ENCODE results near the gene ASTL.

Gene ASTL

DNA sequence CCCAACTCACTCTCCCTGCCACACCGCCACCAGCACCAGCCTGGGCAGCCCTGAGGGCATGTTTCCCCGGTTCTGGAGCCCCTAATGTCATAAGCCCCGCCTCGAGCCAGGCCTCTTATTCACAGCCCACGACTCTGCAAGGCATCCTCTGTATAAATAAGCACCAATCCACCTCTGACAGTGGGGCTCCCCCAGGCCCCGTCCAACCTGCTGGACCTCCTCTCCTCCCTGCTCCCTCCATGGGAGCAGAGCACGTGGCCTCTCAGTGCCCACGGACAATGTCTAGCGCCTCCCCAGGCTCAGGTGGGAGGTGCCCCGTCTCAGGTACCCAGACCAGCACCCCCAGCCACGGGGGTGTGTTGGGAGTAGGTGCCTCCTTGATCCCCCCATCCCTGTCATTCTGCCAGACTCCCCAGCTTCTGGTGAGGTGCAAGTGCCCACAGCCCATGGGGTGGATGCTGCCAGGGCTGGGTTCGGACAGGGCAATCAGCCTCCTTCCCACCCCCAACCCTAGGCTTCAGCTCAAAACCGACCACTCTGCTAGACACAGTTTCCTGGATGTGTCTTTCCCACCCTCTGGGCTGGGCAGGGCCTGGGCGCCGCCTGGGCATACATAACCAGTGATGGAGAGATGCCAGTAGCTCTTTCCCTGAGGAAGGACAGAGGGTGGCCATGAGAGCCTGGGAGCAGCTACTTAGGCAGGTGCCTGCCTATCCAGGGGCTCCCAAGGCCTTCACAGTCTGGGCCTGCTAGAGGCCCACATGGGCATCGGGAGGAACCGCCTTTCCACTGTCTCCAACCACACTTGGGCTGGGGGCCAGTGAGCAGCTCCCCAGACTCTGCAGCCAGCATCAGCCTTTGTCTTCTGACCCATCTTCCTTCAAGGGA lies 20.4 kb downstream of the ASTL start:
- Mint-ChIP-seq H3K4me3 (peak overlapping the region; percentile 77), H3K27me3 (ENCODE audit: low read depth, poor library complexity) (peaks cover 83% of the 10 kb centered on the region), H3K9me3 (peaks cover 10% of the 10 kb centered on the region), H3K27ac (no peak overlapping the region), H3K4me1 (peaks cover 26% of the 10 kb centered on the region), H3K36me3 (ENCODE audit: low read depth) (peaks cover 6% of the 10 kb centered on the region)
- TF ChIP-seq CTCF (IDR thresholded peaks at IDR 0.05) = no peak
- DNase-seq = no peak

GRCh38 chr2:96116879-96117533 lies 21.3 kb downstream of the ASTL start:
- peaks cover 10% of the 10 kb centered on the region for H3K9me3 Mint-ChIP-seq
- H3K36me3 Mint-ChIP-seq (ENCODE audit: low read depth) = peaks cover 6% of the 10 kb centered on the region
- H3K4me3 Mint-ChIP-seq = peak overlapping the region; percentile 77
- peaks cover 89% of the 10 kb centered on the region for H3K27me3 Mint-ChIP-seq (ENCODE audit: low read depth, poor library complexity)
- H3K4me1 Mint-ChIP-seq = peaks cover 26% of the 10 kb centered on the region
- peak; percentile 79 for DNase-seq
- no peak overlapping the region for H3K27ac Mint-ChIP-seq
- peak; percentile 43 for TF ChIP-seq CTCF (IDR thresholded peaks at IDR 0.05)

DNA sequence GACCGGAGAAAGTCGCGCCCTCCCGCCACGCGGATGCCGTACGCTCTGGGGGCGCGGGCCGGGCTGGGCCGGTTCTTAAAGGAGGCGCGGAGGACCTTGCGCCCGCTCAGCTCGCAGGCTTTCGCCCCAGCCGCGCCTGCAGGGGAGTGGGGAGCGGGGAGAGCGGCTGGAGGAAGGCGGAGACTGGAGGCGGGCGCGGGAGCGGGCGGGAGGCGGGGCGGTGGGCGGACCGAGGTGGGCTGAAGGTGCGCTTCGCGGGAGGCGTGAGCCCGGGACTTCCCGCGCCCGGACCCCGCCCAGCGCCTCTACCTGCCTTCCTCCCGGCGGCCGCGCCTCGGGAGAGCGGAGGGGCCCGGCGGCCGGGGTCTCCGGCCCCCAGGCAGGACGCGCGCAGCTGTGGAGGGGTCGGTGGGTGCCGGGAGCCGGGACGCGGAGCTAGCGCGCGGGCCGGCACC lies 21.9 kb downstream of the ASTL start, which contains the start of gene ADRA2B:
ADRA2B (minus strand) TSS at position 148 of the 455 bp plus-strand sequence. CDS start 422 bp downstream, outside the sequence.
- peaks cover 26% of the 10 kb centered on the region for H3K4me1 Mint-ChIP-seq
- TF ChIP-seq CTCF (IDR thresholded peaks at IDR 0.05) = no peak
- no peak within 1 kb of the TSS for H3K27ac Mint-ChIP-seq
- H3K9me3 Mint-ChIP-seq = peaks cover 10% of the 10 kb centered on the region
- H3K27me3 Mint-ChIP-seq (ENCODE audit: low read depth, poor library complexity) = peaks cover 84% of the 10 kb centered on the region
- DNase-seq = peak; percentile 84
- H3K4me3 Mint-ChIP-seq = peak within 1 kb of the TSS; percentile 77
- H3K36me3 Mint-ChIP-seq (ENCODE audit: low read depth) = peaks cover 6% of the 10 kb centered on the region

DNA sequence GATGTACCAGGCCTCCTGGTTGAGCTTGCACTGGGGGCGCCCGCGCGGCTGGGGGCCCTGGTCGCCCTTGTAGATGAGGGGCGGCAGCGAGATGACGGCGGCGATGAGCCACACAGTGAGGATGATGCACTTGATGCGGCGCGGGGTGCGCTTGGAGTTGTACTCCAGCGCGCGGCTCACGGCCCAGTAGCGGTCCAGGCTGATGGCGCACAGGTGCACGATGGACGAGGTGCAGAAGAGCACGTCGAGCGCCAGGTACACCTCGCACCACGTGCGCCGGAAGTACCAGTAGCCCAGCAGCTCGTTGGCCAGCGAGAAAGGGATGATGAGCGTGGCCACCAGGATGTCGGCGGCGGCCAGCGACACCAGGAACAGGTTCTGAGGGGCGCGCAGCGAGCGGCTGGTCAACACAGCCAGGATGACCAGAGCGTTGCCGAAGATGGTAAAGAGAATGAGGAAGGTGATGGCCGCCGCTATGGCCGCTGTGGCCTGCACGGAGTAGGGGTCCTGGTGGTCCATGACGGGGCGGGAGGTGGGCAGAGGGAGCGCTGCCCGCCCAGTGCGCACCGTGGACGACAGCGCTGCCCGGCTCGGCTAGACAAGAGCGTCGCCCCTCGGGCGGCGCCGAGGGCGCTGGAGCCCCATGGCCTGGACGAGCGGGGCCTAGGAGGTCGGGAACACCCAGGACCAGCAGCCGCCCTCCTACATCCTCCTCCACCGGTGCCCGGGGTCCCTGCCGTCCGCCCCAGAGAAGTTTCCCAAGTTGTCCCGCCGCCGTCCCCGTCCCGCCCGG lies 22.5 kb downstream of the ASTL start:
- peaks cover 26% of the 10 kb centered on the region for H3K4me1 Mint-ChIP-seq
- TF ChIP-seq CTCF (IDR thresholded peaks at IDR 0.05) = no peak
- H3K36me3 Mint-ChIP-seq (ENCODE audit: low read depth) = peaks cover 6% of the 10 kb centered on the region
- no peak overlapping the region for H3K27ac Mint-ChIP-seq
- peaks cover 78% of the 10 kb centered on the region for H3K27me3 Mint-ChIP-seq (ENCODE audit: low read depth, poor library complexity)
- peaks cover 10% of the 10 kb centered on the region for H3K9me3 Mint-ChIP-seq
- DNase-seq = no peak
- peak overlapping the region; percentile 73 for H3K4me3 Mint-ChIP-seq

GRCh38 chr2:96114903-96115581 lies 23.3 kb downstream of the ASTL start:
- Mint-ChIP-seq H3K4me1 (peaks cover 19% of the 10 kb centered on the region), H3K9me3 (peaks cover 10% of the 10 kb centered on the region), H3K27me3 (ENCODE audit: low read depth, poor library complexity) (peaks cover 70% of the 10 kb centered on the region), H3K4me3 (peak overlapping the region; percentile 73), H3K27ac (no peak overlapping the region), H3K36me3 (ENCODE audit: low read depth) (peaks cover 6% of the 10 kb centered on the region)
- no peak for DNase-seq
- no peak for TF ChIP-seq CTCF (IDR thresholded peaks at IDR 0.05)

All from nephron progenitor cell (in vitro differentiated cells).